Activated CD4-positive, alpha-beta T cell treated with anti-CD3 and anti-CD28 coated beads, Interleukin-2, amount 50 U/mL, for 24 hours (primary cell): Measurements from ENCODE around the gene DTL.

Experiments
- DNase-seq, 2 donors: peaks; one replicate each; pipeline ENCODE4 v3.0.0-alpha.2; 2020; ENCODE audit warnings: low read depth in 1 of 2, low spot score in 1 of 2

Gene DTL

DNA sequence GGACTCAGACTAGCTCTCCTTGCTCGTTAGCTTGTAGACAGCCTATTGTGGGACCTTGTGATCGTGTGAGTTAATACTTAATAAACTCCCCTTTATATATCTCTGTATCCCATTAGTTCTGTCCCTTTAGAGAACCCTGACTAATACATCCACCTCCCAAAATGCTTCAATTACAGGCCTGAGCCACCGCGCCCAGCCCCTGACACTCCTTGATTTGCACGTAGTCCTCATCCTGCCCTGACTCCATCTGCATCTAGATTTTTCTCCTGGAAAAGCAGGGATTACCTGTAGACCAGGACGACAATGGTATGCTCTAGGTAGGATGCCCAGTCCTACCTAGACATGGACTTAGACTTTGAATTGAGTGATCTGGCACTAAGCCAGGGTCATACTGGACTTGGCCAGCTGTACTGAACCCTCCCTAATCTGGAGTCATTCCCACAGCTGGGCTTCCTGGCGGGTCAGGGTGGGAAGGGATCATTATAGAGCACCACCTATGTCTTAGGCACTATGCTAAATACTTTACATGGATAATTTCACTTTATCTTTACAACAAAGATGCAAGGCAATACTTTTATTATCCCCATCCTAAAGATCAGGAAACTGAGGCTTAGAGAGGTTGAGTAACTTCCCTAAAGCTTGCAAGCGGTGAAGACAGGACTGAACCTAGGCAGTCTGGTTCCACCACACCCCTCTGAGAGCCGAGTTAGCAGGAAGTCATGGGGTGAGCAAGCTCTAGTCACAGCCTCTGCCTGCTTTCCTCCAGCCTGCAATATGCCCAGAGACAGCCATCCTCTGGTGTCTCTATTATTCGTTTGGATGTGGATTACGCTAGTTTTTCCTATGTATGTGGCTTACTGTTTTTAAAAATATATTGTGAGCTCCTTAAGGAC is 89.4 kb downstream of the DTL start:
- DNase-seq = no peak

DNA sequence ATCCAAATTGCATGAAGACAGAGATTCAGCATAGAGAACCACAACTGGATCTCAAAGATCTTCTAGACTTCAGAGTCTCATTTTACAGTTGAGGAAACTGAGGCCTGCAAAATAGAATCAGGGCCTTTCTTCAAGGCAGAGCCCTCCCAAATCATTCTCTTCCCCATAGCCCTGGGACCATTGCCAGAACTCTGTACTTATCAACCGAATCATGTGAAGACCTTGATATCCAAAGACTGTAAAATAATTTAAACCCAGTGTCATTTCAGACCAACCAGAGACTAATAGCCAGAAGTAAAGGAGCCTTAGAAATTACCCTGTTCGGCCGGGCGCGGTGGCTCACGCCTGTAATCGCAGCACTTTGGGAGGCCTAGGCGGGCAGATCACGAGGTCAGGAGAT is 90.1 kb downstream of the DTL start:
- no peak for DNase-seq

DNA sequence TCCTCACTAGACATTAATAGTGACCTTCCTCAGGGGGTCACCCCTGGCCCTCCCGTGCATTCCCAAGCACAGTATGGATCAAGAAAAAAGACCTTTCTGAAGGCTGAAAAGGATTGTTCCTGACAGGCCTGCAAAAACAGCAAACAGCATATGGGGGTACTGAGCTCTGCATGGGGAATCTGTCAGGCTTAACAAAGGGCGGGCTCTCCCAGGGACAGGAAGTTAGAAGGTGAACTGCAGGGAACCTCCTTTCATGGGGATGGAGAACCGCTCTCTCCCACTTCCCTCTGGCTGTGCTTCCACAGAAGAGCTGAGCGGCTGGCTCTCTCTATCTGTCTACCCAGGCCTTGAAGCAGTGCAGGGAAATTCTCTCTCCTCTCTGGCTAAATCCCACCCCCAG is 91.7 kb downstream of the DTL start:
- no peak for DNase-seq

DNA sequence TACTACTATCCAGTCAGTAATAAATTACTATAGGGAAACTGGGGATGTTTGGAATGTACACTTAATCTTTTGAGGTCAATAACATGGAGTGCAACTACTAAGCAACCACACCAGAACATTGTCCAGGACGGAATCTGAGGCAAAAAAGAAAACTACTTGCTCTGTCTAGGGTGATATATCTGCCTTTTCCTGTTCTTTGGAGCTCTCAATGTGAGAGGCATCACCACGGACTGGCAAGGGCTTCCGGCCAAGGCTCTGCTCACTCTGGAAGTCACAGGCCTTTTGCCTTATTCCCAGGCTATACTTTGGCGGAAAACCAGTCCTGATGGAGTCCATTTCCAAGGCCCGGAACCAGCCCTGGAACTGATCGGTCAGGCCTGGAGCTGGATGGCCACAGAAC is 94.2 kb downstream of the DTL start:
- no peak for DNase-seq

DNA sequence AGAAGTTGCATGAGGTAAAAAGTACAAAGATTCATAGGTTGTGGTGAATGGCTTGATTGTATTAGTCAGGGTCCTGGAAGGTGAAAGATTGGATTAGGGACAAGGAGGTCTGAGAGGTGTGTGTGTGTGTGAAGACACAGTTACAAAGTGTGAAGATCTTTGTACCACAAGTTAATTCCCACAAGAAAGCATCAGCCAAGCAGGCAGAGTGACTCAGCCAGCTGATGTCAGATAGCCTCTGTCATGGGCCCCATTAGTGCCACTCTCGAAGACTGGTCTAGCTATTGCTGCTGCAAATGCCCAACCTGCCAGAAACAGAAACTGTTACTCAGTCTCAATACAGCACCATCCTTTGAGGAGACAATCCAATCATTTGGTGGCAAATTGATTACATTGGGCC is 96.5 kb downstream of the DTL start:
- DNase-seq = no peak

DNA sequence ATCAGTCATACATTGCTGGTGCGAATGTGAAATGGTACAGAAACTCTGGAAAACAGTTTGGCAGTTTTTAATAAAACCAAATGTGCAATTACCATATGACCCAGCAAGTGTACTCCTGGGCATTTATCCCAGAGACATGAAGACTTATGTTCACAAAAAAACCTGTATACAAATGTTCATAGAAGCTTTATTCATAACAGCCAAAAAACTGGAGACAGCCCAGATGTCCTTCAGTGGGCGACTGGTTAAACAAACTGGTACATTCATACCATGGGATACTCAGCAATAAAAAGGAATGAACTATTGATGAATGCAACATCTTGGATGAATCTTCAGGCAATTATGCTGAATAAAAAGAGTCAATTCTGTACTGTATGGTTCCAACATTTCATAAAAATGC is 97.8 kb downstream of the DTL start:
- DNase-seq = no peak

DNA sequence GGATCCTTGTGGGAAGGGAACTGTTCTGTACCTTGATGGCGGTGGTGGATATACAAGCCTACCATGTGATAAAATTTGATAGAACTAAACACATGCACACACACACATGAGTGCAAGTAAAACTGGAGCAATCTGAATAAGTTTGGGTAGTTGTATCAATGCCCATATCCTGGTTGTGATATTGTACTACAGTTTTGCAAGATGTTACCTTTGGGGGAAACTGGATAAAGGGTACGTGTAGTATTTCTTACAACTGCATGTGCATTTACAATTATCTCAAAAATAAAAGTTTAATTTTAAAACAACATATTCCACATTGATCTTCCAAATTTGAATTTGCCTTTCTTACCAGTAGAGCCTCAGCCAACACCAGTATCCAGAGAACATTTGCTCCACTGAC is 99.6 kb downstream of the DTL start:
- DNase-seq = no peak

DNA sequence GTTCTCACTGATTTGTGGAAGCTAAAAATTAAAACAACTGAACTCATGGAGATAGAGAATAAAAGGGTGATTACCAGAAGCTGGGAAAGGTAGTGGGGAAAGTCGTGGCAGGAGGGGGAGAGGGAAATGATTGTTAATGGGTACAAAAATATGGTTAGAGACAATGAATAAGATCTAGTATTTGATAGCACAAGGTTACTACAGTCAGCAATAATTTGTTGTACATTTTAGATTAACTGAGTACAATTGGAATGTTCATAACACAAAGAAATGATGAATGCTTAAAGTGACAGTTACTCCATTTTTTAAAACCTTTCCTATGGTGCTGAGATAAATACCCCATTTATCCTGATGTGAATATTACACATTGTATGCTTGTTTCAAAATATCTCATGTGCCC is 102.3 kb downstream of the DTL start:
- DNase-seq = no peak

DNA sequence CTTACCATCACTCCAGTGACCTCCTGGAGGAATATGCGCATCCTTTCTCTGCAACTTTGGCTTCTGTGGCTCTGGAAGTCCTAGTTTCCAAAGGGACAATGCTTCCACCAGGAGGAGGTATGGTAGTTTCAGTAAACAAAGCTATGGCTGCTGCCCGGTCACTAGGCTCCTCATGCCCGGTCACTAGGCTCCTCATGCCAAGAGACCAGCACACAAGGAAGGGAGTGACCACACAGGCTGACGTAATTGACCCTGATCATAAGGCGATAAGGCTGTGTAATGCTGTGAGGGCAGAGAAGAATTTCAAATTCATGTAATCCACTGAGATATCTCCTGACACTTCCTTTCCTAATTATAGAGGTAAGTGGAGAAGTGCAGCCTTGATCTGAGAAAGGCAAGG is 102.9 kb downstream of the DTL start:
- no peak for DNase-seq

DNA sequence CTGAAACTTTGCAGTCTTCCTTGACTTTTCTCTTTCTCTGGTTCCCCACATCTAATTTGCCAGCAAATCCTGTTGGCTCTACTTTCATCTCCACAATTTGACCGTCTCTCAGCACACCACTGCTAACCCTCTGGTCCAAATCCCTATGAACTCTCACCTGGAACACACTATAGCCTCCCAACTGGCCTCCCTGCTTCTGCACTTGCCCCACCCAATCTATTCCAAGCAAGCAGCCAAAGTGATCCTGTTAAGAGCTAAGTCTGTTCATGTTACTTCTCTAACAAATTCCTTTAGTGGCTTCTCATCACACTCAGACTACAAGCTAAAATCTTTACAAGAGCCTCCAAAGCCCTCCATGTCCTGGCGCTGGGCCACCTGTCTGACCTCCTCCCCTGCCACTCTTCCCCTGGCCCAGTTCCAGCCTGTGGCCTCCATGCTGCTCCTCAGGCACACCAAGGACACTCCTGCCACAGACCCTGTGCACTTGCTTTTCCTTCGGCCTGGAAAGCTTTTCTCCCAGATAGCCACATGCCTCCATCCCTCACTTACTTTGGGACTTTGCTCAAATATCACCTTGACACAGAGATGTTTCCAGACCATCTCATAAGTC is 104.1 kb downstream of the DTL start:
- DNase-seq = no peak

DNA sequence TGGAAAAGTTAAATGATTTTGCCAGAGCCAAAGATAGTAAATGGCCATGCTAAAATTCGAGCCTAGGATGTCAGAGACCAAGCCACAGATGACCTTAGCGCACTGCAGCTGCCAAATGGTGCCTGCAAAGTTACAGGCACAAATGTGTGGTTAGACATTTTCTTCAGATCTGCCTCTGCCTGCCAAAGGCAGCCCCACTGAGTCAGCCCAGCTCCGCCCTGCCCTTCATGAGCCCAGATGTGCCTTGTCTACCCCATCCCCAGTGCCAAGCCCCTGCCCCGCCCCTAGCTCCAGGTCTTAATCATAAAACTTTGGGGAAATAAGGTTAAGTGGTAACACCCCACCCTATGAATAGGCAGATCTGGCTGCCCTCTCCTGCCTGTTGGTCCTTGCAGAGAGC is 105.9 kb downstream of the DTL start:
- no peak for DNase-seq

DNA sequence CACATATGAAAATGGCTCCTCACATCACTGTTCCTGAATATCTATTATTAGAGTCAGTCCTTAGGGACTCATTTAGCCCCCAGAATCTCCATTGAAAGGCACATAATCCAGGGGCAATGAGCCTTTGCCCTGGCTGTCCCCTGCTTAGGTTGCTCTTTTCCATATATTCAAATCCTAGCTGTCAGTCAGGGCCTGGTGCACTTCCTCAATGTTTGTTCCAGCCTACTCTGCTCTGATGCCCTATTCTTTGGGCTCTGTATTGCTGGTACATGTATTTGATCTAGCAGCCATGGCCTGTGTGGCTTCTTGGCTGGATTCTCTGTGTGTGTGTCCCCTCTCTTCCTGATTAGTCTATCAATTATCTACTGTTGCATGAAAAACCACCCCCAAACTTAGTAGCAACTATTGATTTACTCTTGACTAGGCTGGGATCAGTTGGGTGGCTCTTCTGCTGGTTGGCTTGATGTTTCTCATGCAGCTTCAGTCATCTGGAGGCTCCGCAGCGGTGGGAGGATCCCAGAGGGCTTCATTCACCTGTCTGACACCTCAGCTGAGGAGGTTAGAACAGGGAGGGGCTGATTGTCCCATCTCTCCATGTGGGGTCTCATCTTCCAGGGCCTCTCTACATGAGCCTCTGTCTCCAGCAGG is 107.5 kb downstream of the DTL start:
- no peak for DNase-seq

DNA sequence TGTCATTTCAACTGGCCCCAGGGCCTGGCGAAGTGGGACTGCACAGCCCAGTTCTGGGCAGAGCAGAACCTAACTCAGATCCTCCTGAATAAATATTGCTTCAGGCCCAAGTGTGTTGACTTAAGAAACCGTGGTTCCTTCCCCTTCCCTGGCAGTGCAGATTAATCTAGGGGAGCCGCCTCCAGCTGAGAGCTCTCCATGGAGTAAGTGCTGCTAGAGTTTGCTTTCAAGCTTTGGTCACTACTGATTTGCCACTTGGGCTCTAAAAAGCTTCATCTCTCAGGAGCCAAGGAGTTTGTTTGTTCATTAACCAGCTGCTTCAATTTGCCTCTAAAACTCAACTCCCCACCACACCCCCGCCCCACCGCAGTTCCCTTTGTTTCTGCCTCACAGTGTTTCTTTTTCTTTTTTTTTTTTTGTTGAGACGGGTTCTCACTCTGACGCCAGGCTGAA is 112.1 kb downstream of the DTL start:
- no peak for DNase-seq

DNA sequence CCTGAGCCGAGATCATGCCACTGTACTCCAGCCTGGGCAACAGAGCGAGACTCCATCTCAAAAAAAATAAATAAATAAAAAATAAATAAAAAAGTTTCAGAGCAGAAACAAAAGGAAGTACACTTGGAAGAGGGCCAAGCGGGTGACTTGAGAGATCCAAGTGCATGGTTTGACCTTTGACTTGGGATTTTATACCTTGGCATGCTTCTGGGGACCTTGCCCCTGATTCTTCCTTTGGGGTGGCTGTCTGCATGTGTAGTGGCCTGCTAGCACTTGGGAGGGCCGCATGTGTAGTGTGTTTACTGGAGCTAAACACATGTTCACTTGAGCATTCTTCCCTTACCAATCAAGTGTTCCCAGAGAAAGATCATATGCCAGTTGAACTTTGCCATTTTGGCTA is 114.0 kb downstream of the DTL start:
- DNase-seq = no peak

DNA sequence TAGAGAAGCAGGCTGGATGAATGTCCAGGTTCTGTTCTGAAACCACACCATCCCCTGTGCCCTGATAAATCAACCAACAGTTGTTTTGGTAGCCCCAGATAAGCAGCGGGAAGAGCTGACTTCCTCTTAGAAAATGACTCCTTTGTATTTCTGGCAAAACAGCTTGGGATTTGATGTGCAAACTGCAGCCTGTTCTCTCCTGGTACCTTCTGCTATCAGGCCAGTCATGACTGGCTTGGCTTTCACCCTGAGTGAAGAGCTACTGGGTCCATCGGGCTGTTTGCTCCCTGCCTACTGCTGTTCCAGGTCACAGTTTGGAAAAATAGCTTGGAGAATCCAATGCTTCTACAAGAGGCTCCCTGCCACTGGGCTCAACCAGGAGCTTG is 116.8 kb downstream of the DTL start:
- no peak for DNase-seq

DNA sequence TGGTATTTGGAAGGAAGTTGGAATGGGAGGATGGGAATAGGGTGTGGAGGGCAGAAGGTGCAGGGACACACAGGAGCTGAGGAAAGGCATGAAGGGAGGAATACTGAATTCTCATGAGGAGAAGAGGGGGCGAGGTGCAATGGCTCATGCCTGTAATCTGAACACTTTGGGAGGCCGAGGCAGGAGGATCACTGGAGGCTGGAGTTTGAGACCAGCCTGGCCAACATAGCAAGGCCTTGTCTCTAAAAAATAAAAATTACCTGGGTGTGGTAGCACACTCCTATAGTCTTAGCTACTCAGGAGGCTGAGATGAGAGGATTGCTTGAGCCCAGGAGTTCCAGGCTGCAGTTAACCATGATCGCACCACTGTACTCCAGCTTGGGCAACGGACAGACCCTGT is 117.3 kb downstream of the DTL start:
- no peak for DNase-seq

DNA sequence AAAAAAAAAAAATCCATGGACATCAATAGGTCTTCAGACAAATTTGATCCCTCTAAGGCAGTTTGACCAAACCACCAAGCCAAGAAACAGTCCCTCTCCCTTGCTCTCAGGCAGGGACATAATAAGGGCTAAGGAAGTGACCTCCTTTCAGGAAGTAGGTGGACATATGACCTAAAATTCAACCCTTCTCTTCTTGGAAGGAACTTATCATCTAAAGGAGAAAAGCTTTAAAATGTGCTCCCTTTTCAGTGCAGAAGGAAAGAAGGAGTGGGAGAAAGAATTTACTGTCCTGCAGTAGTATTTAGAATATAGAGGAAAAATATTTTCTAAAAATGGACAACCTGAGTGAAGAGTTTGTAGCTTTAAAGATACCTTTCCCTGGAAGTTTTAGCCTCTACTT is 118.1 kb downstream of the DTL start:
- no peak for DNase-seq
